GM19372 (cell line): ENCODE results near the gene CTCFL.
A peak's percentile ranks its signal among the peaks of the same experiment; 100 is the strongest.

Experiments used
- ATAC-seq: cut with Tn5 transposase; IDR thresholded peaks from one replicate; pipeline ENCODE4 v1.9.1; 2021; ENCODE audit warnings: mild to moderate bottlenecking, low read depth, moderate library complexity; ENCODE audit not compliant: unreplicated experiment

Gene CTCFL

GRCh38 chr20:57450419-57450818 is 74.5 kb downstream of the CTCFL start:
- peak; percentile 82 for ATAC-seq

GRCh38 chr20:57449398-57450354 is 75.3 kb downstream of the CTCFL start:
- ATAC-seq, result no peak

GRCh38 chr20:57448764-57449354 is 76.1 kb downstream of the CTCFL start:
- ATAC-seq, result no peak
